HG02852 (cell line): ENCODE results near the gene EVI5L.
"Not testable (repeated sequence)": the region's sequence is repeated elsewhere in the genome, so short reads cannot be mapped to it uniquely, and the experiment has no call there.

Experiments
- ATAC-seq: cut with Tn5 transposase; IDR thresholded peaks from one replicate; pipeline ENCODE4 v1.9.1; 2021; ENCODE audit warnings: mild to moderate bottlenecking, moderate library complexity; ENCODE audit not compliant: unreplicated experiment

Gene EVI5L

DNA sequence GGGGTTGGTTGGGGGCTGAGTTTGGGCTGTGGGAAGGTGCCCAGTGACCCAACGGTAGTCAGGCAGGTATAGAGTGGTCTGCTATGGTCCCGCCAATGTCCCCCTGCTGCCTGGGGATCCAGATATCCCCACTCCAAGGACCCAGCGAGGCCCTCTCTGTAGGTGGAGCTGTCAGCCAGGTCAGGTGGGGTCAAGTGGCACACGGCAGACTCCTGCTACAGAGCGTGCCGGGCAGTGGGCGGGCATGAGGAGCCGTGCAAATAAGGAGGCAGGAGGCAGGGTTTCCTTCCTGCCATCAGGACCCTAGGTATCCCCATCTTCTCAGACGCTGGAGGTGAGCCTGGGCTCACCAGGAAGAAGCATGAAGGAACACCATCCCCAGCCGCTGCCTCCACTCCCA is 14.9 kb downstream of the EVI5L start:
- ATAC-seq = no peak

- ATAC-seq = no peak
Measured at GRCh38 chr19:7845390-7846154, 15.6 kb downstream of the EVI5L start.

DNA sequence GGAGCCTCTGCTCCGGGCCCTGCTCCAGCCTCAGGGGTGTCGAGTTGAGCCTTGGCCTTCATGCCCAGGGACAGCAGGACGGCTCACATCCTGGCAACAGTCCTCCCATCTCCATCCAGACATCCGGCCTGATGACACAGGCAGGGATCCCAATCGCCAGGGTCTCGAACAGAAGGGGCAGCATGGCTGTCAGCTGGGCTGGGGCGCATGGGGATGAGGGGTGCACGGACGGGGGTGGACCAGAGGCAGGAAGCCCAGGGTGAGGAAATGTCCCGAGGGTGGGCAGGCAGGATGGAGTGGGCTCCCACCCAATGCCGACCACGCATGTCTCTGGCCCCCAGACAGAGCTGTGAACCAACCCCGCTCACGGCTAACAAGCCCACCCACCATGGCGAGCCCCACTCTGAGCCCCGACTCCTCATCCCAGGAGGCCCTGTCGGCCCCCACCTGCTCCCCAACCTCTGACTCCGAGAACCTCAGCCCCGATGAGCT is 16.2 kb downstream of the EVI5L start:
- no peak for ATAC-seq

DNA sequence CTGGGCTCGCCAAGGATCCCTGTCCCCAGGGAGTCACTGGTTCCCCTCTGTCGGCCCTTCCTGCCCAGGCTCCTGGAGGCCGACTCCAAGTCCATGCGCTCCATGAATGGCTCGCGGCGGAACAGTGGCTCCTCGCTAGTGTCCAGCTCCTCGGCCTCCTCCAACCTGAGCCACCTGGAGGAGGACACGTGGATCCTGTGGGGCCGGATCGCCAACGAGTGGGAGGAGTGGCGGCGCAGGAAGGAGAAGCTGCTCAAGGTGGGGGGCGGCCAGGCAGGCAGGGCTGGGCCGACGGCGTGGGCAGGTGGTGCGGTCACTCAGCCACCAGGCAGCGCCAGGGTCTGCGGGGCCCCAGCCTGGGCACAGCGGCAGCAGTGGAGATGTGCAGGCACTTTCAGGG is 17.6 kb downstream of the EVI5L start:
- no peak for ATAC-seq

GRCh38 chr19:7848779-7849457 is 18.9 kb downstream of the EVI5L start:
- no peak for ATAC-seq

DNA sequence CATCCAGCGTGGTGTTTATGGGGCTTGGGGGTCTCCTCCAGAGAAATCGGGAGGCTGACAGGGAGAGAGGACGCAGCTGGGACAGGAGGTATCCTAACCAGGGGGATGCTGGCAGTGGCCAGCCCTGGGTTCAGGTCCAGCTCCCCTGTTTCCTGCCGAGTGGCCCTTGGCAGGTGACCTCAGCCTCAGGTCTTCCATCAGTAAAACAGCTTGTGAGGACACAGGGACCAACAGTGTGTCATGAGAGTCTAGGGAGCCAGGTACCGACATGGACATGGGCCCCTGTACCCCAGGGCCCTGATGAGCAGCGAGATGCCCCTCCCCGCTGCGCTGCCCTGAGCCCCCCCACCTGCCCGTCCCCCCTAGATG is 19.6 kb downstream of the EVI5L start:
- no peak for ATAC-seq

DNA sequence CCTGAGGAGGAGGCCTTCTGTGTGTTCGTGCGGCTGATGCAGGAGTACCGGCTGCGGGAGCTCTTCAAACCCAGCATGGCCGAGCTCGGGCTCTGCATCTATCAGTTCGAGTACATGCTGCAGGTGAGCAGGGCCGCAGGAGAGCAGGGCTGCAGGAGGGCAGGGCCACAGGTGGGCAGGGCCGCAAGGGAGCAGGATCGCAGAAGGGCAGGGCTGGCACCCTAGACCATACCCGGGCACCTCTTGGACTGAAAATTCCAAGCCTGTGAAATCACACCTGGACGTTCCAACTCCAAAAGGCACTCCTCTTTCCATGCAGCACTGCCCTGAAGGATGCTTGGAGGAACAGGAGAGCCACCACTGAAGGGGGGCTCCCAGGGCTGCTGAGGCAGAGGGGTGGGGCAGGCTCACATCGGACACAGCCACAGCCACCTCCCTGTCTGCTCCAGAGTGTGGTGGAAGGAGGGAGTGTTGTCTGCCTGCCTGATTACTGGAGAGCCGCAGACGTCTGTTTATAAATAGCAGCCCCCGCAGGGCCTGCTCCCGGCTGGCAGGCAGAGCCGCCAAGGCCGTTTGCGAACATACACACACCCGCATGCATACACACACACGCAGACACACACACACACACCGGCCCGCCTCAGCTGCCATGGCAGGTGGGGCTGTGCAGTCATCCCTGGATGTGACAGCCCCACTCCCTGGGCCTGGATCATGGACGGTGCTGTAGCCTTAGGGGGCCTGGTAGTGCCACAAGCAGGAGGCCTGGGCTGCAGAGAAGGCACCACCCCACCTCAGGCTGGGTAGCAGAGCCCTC is 20.2 kb downstream of the EVI5L start:
- no peak for ATAC-seq

GRCh38 chr19:7850945-7851622 is 21.1 kb downstream of the EVI5L start:
- ATAC-seq = no peak

DNA sequence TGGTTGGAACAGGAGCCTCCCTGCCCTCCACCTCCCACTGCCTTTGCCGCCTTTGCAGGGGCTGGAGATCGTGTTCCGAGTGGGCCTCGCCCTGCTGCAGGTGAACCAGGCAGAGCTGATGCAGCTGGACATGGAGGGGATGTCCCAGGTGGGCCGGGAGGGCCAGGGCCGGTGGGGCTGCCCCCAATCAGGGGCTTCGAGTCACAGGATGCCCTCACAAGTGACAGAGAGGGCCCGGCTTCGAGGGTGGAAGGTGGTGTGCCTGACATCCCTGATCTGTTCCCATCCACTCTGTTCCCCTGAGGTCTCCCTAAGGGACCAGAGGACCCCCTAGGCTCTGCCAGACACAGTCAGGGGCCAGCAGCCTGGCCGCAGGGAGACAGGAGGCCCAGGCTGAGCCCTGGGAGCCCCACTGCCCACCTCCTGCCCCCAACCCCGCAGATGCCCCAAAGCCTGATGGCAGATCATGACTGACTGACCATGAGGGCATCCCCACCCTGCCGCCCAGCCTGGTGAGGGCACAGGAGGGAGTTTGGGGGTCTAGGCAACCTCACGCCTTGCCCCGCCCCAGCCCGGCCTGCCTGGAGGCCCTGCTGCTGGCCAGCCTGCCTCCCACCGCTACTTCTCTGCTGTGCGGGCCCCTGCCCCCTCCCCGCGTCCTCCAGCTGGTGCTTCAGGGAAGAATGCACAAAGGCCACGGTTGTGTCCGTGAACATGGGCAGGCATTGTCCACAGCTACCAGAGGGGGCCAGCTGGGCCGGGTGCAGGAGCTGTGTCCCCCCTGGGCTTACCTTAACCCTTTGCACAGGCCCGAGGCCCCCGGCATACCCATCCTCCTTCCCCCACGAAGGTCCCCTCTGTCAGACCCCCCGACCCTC is 21.8 kb downstream of the EVI5L start:
- no peak for ATAC-seq

DNA sequence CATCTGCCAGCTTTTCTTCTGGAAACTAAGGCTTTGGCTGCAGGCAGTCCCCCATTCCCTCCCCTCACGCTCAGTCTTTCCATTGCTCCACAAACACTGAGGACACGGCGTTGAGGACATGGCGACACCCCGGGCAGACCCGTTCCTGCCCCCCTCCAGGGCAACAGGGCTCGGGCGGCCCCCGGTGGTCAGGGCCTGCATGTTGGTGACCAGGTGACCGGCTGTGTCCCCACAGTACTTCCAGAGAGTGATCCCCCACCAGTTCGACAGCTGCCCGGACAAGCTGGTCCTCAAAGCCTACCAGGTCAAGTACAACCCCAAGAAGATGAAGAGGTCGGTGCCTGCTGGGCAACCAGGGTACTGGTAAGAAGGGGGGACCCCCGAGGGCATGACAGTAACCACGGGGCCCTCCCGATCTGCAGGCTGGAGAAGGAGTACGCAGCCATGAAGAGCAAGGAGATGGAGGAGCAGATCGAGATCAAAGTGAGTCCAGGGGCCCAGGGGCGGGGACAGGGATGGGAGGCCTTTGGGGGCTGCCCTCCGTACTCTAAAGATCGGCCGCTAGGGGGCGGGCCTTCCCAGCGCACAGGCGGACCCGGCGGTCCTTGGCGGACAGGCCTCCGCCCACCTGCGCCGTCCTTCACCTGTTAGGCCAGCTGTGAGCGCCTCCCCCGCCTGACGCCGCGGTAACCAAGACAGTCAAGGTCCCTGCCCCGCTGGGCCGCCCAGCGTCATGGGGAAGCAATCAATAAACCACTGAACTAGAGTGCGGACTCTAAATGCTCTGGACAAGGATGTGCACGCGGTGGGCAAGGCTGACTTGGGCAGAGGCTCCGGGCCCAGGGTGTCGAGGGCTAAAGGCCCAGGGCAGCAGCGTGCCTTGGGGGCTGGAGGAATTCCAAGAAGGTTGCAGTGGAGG is 23.1 kb downstream of the EVI5L start:
- ATAC-seq = no peak

GRCh38 chr19:7853770-7854128 is 23.7 kb downstream of the EVI5L start:
- ATAC-seq = no peak

DNA sequence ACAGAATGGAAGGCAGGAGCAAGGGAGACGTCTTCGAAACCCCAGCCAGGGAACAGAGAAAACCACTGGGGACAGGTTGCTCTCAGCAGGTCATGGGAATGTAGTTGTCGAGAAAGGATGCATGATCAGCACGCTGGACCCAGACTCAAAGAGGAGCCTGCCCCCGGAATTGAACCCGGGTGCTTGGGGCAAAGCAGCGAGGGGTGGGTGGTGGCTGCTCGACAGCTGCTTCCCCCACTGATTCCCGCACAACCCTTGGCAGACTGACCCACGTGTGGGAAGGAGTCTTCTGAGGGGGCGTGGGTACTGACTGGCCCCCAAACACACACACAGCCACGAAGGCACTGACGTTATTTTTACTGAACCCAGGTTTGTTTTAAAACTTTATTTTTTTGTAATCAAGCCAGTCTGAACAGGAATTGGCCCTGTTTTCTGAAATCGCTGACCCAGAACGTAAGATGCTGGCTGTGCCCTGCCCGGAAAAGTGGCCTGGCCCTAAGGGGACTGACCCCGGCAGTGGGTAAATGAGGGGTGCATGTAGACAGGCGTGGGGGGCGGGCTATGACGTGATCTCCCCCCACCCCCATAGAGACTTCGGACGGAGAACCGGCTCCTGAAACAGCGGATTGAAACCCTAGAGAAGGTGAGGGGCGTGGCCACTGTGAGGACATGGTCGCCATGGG is 25.5 kb downstream of the EVI5L start:
- no peak for ATAC-seq

- no peak for ATAC-seq
Measured at GRCh38 chr19:7856109-7856591, 26.1 kb downstream of the EVI5L start.

GRCh38 chr19:7856679-7857663 is 27.0 kb downstream of the EVI5L start:
- no peak for ATAC-seq

GRCh38 chr19:7857727-7858108 is 27.7 kb downstream of the EVI5L start:
- ATAC-seq = no peak

- no peak for ATAC-seq
Measured at GRCh38 chr19:7858109-7858770, 28.2 kb downstream of the EVI5L start.

DNA sequence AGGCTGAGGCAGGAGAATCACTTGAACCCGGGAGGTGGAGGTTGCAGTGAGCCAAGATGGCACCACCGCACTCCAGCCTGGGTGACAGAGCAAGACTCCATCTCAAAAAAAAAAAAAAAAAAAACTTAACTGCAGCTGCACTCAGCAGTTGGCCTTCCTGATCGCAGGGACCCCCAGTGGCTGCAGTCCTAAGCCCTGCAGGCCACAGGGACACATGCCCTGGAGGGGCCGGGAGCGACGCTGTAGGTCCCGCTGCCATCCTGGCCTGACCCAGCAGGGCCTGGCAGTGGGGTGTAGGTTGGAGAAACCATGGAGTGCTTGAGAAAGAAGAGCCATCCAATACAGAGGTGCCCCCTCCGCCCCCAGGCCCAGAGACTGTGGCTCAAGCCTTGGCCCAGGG is 29.1 kb downstream of the EVI5L start:
- not testable (repeated sequence) for ATAC-seq
